NCI-H345 treated with DMSO at 0.1 percent for 48 hours (cell line): ENCODE measurements around the gene ASB10.

ENCODE experiments used
- DNase-seq: peaks from one replicate; lab custom pipeline; 2025; ENCODE audit not compliant: unreplicated experiment; lab: John Stamatoyannopoulos, UW

ASB10 gene

DNA sequence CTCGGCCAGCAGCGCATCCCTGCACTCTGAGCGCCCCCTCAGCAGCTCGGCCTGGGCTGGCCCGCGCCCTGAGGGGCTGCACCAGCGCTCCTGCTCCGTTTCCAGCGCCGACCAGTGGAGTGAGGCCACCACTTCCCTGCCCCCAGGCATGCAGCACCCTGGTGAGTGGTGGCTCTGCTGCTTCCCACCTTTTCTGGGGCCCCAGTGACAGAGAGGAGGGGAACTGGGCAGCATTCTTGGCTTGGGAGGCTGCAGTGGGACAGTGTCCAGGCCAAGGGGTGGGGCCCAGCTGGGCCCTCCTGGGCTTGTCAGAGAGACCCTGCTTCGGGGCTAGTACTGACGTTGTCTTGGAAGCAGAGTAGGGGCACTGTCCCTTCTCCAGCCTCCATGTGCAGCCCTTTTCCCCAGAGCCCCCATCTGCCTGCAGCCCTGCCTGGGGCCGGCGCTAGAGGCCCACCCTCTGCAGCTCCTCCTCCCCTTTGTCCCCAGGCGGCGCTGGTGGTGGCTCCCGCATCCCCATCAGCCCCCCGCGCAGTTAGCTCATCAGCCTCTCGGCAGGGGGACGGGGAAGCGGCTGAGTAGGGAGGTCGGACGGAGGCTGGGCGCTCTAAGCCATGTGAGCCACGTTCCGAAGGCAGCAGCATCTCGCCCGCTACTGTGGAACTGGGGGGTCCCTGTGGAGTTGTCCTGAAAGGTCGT lies 48.7 kb downstream of the ASB10 start:
- no peak for DNase-seq

DNA sequence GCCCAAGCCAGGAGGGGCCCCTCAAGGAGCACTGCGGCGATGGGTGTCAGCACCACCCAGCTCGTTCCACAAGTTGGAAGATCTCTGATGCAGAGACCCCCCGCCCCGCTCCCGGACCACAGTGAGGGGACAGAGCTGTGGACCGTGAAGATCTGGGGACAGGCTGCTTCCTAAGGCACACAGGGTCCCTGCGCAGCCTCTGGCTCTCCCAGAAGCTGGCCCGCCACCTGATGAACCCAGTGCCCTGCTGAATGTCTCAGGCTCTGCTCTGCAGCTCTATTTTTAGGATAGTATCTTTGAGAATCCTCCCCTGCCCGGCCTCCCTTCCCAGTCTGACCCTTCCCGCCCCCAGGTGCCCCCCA lies 49.3 kb downstream of the ASB10 start:
- DNase-seq = no peak

DNA sequence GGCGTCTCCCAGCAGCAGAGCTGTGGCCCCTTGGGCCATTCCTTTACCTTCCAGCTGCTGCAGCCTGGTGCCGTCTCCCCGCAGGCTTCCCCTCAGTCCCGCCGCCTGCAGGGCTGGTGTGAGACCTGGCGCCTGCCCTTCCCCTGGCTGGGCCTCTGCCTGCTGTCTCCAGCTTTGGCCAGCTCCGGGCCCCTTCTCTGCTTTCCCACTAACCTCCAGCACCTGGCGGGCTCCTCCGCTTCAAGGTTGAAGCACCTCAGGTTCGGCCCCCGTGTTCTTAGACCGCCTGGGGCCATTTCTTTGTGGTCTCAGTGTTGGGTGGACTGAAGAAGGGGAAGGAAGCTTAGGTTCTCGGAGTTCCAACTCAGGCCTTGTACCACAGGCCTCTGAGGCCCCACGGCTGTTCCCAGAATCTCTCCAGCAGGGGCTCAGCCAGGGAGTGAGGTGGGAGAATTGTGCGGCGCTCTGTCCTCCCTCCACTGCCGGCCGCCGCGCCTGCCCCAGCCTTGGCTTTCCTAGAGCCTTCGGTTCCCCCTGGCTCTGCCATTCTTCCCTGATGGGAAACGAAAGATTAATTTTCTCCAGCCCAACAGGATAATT lies 49.9 kb downstream of the ASB10 start:
- no peak for DNase-seq

DNA sequence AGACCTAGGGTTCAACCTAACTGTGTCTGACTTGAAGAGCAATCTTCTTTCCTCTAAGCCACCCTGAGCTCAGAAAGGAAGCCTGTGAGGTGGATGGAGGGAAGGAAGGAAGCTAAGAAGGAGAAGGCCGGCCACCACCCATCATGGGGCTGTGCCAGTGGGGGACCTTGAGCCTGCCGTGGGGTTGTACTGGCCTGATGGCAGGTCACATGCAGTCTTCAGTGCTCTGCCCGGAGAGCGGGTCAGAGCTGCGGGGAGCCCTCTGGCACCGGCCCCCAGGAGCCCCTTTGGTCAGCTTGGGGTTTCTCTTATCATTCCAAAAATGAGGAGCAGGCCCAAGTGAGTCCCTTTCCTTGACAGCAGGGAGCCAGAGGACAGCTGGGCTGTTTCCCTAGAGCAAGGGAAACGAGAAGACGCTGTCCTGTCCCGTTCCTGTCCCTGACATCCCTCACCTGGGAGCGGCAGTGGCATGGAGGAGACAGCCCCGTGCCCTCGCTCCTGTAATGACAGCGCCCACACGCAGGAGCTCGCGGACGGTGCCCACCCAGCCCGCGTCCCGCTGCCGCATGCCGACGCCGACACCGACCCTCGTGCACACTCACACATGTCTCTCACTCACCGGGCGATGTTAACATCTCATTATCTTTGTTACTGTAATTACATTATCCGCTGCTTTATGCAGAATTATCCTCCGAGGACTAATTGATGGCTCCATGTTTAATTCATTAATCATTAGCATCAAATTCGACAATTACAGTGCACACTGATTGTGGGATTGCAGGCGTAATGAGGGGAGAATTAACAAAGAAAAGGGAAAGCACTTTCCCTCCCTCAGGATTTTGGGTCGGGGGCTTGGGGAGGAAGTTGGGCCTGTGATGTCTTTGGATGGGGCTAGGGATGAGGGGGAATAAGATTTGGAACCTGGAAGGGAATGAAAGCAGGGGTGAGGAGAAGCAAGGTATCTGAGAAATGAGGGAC lies 50.9 kb downstream of the ASB10 start:
- no peak for DNase-seq

DNA sequence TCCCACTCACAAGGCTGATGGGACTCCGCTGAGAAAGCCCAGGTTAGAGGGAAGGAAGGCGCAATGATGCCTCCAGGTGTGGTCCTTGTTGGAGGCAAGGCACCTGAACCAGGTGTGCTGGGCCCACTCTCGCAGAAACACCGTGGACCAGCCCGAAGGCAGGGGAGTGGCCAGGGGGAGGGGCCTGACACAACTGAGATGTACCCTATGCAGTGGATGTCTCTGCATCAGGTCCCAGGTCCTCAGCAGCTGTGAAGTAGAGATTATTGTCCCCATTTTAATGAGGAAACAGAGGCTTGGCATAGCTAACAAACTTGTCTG lies 51.6 kb downstream of the ASB10 start:
- DNase-seq = no peak

DNA sequence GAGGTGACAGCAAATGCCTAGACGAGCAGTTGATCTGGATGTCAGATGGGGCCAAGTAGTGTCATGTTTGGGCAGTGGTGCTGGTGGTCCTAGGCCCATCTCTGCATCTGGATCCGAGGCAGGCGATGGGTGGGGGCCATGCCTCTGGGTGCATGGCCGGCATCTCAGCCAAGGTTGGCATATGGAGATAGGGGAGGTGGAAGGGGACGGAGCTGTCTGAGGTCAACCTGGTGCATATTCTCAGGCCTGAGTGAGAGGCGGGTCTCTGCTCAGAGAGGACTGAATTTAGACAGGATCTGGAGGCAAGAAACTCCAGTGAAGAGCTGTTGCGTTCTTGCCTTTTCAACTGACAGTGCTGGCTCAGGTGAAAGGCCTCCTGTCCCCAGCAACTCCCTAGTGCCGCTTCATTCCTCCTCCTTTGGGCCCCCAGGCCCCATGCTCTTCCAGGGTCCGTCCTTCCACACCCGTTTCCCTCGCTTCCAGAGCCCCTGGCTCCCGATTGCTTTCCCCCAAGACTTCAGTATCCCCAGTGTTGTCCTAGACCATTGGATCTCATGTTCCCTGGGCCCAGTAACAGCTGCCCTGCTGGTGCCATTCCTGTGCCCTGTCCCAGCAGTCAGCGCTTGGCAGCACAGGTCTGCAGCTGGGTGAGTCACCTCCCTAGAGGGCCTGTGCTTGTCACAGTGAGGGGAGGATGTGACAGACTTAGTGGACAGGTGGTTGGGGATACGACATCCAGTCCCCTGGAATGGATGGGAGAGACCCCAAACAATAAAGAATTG lies 52.1 kb downstream of the ASB10 start:
- no peak for DNase-seq

DNA sequence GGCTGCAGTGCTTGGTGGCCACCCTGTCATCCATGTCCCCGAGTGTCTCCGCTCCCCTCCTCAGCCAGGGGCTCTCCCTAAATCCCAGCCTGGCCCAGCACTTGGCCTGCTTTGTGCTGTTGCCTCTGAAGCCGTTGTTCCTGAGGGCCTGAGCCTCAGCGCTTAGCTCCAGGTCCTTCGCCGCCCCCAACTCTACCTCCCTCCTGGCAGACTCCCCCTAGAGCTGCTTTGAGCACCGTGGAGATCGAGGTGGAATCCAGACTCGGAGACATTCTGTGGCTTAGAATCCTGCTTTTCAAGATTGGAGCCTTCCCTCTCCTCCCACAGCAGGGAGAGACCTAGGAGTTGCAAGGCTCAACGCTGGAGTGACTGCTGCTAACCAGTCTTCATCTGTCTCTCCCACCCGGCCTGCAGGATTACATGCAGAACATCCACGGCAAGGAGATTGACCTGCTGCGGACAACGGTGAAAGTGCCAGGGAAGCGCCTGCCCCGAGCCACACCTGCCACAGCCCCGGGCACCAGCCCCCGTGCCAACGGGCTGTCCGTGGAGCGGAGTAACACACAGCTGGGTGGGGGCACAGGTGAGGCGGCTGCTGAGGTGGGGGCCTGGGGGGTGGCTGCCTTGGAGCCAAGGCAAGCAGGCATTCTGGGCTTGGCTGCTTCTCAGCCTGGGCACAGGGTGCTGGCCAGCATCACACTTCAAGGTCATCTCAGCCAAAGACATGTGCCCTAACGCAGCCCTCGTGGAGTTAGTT lies 52.9 kb downstream of the ASB10 start:
- no peak for DNase-seq

DNA sequence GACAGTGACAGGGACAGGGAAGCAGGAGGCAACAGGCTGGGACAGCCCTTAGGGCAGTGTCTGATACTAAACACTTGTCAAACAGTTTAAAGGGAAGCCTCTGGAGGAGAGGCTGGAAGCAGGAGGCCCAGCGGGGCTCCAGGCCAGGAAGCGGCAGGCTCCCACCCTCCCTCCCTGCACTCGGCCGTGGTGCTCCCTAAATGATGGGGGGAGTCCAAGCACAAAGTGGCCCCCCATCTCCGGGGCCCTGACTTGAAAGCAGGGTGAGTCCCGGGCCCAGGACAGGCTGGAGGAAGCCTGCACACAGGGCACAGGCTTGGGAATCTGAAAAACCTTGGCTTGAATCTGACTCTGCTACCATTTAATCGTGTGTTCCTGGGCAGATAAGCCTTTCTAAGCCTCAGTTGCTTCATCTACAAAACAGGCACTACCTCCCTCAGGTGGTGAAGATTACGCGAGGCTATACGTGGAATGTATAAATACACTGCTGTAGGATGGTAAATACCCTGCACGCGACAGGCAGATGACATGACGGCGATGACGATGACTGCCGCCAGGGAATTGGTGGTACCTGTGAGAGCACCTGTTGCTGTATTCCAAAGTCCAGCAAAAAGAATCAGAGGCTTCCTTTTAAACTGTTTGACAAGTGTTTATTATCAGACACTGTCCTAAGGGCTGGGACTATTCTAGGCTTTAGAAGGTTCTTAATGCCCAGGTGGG lies 53.6 kb downstream of the ASB10 start:
- DNase-seq = no peak

DNA sequence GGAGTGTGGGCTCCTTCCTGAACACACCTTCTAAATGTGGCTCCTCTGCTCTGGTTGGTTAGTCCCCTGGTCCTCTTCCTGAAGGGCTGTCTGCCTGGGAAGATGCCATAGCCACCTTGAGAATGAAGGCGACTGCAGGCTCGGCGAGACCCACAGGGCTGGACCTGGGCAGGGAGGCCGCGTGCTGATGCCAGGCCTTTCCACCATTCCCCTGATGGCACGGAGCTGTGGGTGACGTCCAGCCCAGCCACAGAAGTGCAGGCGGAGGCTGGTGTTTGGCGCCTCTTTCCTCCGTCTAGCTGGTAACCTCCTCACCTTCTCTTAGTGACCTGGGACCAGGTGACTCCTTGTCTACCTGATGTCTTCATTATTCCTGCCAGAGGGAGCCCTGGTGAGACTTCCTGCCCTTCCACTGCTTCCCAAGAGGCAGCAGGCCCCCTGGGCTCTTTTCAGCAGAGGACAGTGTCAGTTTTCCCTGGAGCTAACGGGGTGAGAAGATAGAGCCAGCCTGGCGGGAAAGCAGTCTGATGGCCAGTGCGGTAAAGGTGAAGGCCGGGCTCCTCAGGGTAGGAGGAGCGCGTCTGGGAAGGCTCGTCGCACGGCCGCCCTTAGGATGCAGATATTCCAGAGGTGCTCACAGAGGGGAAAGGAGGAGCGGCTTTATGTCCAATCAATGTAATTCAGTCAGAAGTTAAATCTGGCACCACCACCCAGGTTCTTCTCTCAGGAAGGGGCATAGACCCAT lies 54.4 kb downstream of the ASB10 start:
- no peak for DNase-seq

DNA sequence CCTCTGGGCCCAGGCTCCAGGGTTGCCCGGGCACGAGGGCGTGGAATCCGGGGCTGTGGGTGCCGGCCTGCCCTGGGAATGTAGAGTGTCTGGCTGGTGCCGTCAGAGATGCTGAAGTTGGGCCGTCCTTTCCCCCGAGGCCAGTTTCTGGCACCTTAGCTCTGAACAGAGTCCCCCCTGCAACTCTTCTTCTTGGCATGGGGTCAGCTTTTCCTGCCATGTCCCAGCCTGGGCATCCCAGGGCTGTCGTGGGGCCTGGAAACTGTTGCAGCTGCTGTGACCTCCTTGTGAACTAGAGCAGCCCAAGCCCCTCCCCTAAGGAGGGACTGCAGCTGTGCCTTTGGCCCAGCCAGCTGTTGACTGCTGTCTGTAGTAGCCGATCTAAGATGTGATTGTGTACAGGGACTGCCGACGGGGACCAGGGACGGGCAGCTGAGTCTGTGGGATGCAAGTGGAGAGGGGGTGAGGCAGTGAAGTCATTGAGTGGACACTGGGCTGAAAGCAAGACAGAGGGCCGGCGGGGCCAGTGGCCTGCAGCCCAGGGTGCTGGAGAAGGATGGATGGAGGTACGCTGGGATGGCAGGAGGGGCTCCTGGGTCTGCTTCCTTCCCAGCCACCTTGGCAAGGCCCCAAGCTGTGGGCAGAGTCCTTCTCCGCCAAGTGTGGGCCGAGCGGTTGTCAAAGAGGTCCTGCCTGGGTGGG lies 55.3 kb downstream of the ASB10 start:
- no peak for DNase-seq

DNA sequence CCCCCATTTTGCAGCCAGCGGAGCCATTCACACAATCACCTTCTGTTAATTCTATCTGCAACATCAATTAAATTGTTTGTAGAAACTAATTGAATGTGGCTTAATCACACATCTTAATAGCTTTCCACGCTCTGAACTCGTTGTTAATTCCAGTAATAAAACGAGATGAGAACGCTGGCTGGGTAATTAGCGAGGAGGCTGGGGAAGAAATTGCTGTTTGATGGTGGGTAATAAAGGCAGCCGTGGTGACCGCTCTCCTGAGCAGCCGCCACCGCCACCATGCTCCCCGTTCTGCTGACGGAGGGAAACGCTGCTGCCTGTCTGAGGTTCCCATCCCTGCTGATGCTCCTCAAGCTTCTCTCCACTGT lies 55.8 kb downstream of the ASB10 start:
- no peak for DNase-seq

DNA sequence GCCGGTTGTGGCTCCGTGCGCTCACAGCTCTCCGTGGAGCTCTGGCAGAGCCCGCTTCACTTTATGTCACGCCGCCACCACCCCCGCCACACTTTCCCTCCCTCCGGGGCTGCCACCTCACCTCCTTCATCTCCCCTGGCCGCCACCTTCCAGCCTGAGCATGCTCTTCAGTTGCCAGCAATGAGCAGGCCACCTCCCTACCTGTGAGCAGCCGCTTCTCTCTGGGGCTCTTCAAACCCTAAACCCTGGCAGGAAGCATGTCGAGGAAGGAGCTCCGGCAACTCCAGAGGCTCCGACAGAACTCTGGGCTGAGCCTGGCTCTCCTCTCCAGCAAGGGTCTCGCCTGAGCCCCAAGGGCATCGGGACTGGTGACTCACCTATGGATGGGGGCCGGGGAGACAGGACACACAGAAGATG lies 56.3 kb downstream of the ASB10 start:
- DNase-seq = no peak

DNA sequence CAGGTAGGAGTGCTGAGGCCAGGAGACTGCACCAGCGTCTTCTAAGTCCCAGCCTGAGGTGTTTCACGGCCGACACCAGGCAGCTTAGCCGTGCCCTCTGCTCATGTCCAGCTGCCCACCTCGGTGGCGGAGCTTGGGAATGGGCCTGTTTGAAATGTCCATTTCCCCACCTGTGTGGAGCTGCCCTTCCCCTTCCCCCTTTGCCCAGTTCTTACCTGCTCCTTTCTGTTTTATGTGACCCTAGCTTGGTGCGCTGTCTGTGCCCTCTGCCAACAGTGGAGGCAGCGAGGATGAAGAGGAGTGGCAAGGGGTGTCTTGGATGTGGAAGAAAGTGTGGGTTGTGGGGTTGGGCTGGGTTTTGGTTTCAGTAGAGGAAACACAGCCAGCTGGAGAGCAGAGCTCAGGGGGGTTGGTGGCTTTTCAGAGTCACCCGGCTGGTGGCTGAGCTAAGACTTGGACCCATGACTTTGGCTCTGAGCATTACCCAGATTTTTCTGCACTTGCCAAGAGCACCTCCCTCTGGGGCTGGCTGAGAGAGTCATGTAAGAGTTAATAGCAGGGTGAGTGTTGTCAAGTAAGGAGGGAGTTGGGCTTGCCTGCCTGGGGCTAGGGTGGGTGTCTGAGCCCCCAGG lies 57.0 kb downstream of the ASB10 start:
- no peak for DNase-seq

DNA sequence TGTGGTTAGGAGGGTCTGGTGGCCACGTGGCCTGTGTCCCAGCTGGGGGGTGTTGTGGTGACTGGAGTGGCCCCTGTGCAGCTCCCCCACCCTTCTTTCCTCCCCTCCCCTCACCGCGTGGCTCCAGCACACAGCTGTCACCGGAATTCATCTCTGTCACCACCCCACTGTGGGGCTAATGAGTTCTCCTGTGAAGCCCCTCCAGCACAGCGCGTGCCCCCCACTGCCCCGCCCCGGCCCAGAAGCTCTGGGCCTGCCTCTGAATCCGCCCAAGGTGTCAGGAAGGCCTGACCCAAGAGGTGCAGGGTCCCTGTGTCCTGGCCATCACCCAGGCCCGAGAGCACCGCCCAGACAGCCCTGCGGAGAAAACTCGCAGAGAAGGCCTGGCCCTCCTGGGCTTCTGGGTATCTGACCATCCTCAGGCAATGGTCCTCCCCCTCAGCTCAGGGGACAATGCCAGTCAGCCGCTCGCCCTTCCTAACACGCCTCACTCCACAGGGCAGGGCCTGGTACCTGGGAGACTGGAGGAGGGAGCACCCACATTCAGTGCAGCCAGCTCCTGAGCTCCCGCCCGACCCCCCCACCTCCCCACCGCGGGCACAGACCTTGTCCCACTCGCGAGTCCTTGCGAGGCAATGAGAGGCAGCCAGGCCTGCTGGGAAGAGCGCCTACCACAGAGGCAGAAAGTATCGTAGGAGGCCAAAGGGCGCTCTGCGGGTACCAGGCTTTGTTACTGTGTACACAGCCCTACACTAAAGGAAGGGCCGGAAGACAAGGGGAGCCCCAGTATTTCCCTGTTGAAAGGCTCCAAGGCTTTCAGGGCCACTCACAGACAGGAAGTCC lies 57.7 kb downstream of the ASB10 start:
- no peak for DNase-seq

DNA sequence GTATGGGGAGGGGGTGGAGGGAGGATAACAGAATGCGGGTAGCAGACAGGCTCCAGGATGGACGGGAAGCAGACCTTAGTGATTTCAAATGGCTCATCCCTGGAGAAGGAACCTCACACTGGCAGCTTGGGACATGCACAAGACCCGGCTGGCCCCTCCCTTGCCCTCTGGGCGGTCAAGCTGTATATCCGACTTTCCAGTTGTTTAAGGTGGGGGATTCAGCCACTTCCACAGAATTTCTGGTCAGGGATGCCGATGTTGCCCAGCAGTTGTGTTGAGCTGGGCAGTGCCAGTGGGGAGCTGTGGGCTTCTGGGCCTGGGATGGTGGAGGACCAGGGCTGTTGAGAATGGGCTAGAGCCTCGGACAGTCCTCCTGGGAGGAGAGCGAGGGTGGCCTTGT lies 58.3 kb downstream of the ASB10 start:
- no peak for DNase-seq

DNA sequence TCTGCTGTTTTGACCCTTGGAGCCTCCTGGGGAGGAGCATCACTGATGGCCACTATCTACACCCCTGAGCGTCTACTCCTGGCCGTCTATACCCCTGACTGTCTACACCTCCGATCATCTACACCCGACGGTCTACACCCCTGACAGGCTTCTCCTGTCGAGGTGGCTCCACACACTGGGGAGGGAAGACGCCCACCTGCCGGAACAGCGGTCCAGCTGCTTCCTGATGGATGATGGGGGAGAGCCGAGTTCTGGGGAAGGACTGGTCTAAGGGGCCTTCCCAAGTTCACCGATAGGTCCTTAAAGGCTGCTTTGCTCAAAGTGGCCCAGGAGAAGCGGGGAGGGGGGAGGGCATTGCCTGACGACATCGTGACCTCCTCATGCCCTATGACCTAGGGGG lies 58.9 kb downstream of the ASB10 start:
- no peak for DNase-seq

DNA sequence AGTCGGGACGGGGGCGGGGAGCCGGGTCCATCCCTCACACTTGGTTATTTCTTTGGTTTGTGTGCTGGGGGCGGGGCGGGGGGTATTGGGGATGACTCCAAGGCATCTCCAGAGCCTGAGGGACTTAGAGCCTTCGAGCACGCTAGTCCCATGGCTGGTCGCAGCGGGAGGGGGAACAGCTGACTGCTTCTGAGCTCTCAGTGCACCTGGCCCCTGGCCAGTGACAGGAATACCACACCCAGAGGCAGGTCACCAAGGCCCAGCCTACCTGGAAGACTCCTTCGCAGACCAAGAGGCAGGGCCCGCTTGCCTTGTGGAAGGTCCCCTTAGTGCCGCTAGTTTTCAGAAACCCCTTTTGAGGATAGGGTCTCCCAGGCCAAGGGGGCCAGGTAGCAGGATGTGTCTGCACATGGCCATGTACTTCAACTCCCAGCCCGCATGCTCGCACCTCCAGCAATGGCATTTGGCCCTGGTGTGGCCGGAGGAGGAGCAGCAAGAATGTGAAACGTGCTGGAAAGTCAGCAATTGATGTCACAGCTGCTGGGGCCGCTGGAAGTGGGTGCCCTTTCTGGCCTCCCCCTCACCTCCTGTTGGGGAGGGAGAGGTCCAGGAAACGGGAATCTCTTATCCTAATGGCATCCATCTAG lies 60.4 kb downstream of the ASB10 start:
- no peak for DNase-seq
